Coronary artery (tissue), 2 donors: ENCODE measurements around the gene FAM72B.
A peak's percentile ranks its signal among the peaks of the same experiment; 100 is the strongest.
"Not testable (repeated sequence)": the region's sequence is repeated elsewhere in the genome, so short reads cannot be mapped to it uniquely, and the experiment has no call there.

Experiments
- DNase-seq: peaks from one replicate; pipeline ENCODE4 v3.0.0-alpha.2; 2017; ENCODE audit warnings: low spot score
- H3K27ac ChIP-seq, 2 donors: fragments of 200-600 bp; sonication (generic); one replicate each; pipeline ENCODE4 v1.5.1; 2016 to 2019
- H3K4me3 ChIP-seq: fragments of 200-600 bp; sonication (generic); 2 replicates; pipeline ENCODE4 v1.5.1; 2016; ENCODE audit warnings: mild to moderate bottlenecking, moderate library complexity

Gene FAM72B

DNA sequence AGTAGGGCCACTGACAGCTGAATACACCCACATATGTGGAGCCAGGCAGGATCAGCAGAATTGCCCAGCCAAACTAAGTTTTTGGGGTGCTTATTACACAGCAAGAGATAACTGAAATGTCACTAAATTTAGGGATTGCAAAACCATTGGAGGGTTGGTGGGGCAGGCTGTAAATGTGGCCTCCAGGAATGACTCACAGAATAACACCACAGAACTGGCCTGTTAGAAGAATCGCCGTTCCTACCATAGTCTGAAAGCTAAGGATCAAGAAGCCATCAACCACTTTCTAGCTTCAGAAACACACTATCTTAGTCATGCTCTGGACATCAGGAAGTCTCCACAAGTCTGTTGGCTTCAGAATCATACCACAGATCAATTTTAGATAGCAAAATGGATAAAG lies 24.0 kb downstream of the FAM72B start:
- not testable (repeated sequence) for DNase-seq, H3K4me3 ChIP-seq, H3K27ac ChIP-seq

- H3K4me3 ChIP-seq, H3K27ac ChIP-seq, DNase-seq: not testable (repeated sequence)
These were observed 26.5 kb downstream of the FAM72B start for GRCh38 chr1:121157609-121158008.

DNA sequence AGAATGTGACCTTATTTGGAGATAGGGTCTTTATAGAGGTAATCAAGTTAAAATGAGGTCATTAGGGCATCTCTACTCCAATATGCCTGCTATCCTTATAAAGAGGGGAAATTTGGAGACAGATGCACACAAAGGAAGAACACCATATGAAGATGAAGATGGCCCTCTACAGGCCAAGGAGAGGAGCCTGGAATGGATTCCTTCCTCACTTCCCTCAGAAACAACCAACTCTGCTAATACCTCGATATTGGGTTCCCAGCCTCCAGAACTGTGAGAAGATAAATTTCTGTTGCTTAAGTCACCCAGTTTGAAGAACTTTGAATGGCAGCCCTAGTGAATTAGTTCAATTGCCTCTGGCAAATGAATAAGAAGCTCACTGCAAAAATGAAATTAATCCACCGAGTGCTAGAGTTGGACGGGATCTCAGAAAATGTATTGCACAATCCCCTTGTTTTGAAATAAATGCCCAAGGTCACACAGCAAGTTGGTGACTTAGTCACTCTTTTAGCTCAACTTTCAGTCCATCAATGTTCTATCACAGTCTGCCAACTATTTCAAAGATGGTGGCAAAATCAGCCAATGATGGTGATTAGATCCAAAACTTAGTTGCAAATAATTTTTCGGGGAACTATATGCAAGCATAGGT lies 27.1 kb downstream of the FAM72B start:
- DNase-seq, H3K27ac ChIP-seq, H3K4me3 ChIP-seq: not testable (repeated sequence)

- not testable (repeated sequence) for H3K4me3 ChIP-seq, H3K27ac ChIP-seq, DNase-seq
These were observed 28.3 kb downstream of the FAM72B start for GRCh38 chr1:121155671-121156358.

GRCh38 chr1:121154811-121155210 lies 29.3 kb downstream of the FAM72B start:
- H3K4me3 ChIP-seq, H3K27ac ChIP-seq, DNase-seq: not testable (repeated sequence)

GRCh38 chr1:121152788-121153187 lies 31.4 kb downstream of the FAM72B start:
- not testable (repeated sequence) for H3K27ac ChIP-seq, H3K4me3 ChIP-seq, DNase-seq

- not testable (repeated sequence) for DNase-seq, H3K4me3 ChIP-seq, H3K27ac ChIP-seq
These were observed 32.8 kb downstream of the FAM72B start for GRCh38 chr1:121151294-121151693.

DNA sequence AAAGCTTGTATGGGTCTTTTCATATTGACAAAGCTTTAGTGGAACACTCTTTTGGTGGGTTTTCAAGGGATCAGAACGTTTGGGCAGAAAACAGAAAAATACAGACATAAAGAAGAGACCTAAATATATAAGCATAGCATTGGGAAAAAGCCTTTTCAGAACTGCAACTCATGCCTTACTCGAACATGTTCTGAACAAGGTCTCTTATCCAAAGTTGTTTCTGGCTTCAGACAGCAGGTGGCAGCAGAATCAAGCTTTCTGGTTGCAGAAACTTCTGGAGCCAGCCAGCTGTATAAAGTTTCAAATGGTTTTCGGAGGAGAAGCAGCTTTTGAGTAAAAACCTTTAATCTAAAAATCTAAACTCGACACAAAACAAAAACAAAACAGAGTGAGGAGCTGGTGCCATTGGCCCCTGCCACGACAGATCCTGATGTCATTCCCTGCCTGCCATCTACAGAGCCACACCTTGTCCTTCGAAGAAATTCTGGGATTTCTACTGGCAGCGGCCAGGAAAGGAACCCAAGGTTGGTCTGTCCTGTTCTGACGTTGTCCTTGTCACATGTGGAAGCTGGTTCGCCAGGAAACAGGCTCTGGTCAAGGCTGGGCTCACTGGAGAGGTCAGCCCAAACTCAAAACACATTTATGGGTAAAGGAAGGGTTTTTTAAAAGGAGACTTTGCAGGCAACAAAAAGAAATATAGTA lies 35.5 kb downstream of the FAM72B start:
- H3K4me3 ChIP-seq, DNase-seq, H3K27ac ChIP-seq: not testable (repeated sequence)

DNA sequence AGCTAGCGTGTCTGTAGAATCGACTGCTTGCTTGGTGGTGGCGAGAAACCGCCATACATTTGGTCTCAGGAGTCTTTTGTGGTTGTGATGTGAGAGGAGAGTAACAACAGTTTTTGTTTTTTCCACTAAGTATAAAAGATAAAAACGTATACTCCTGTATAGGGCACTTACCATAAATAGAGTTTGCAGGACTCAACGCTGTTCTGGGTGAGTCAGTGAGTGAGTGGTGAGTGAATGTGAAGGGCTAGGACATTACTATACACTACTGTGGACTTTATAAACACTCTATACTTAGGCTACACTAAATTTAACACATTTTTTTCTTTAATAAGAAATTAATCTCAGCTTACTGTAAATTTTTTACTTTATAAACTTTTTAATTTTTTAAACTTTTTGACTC lies 43.7 kb downstream of the FAM72B start:
- not testable (repeated sequence) for H3K27ac ChIP-seq, H3K4me3 ChIP-seq, DNase-seq

GRCh38 chr1:121131494-121131893 lies 52.6 kb downstream of the FAM72B start:
- not testable (repeated sequence) for DNase-seq, H3K4me3 ChIP-seq, H3K27ac ChIP-seq

DNA sequence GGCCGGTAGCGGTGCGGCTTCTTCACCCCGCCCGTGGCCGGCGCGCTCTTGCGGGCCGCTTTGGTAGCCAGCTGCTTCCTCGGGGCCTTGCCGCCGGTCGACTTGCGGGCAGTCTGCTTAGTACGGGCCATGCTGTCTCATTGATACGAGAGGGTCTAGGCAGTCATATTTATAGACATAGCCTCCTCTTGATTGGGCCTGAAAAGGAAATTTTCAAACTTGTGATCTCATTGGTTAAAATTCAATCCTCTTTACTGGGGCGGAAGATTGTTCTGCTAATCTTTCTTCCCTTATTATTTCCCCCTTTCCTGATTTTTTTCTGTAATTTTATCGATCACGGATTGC lies 65.7 kb downstream of the FAM72B start:
- peak overlapping the region; percentile 66 to 74 for H3K27ac ChIP-seq
- not testable (repeated sequence) for DNase-seq
- H3K4me3 ChIP-seq = peak overlapping the region; percentile 69
